Astrocyte of the spinal cord (primary cell): ENCODE results near the gene COX7B2.

ENCODE experiments used
- DNase-seq: peaks from one replicate; pipeline ENCODE4 v3.0.0; 2011; ENCODE audit warnings: low read depth, low spot score
- H3K4me3 ChIP-seq: 2 replicates; pipeline ENCODE4 v1.5.1; 2011; ENCODE audit warnings: low read depth, mild to moderate bottlenecking, low read length, moderate library complexity
- in situ Hi-C: cut with HindIII; loops from 2 replicates; pipeline ENCODE4 v1.10.0; 2017; ENCODE audit warnings: low sequenced_read_pairs
- TF ChIP-seq, protein P1 (sequence below): IDR thresholded peaks from 2 replicates; pipeline ENCODE4 v1.5.1; 2012; ENCODE audit warnings: low read depth, mild to moderate bottlenecking, low read length, inconsistent platforms

The COX7B2 gene

DNA sequence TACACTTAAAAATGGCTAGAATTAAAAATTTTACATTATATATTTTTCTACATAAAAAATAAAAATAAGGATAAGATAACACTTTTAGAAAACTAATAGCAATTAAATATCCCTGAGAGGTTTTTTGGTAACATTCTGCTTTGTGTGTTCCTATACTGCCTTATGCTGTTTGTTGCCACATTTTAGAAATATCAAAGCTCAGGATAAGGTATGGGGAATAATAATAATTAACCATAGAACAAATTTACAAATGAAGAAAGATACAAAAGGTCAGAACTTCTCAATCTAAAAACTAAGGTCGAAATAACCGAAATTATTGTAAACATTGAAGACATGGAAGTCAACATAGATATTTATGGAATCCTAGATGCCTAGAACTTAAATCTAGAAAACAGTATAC, 71.4 kb downstream of the COX7B2 start:
- TF ChIP-seq, protein P1, sequence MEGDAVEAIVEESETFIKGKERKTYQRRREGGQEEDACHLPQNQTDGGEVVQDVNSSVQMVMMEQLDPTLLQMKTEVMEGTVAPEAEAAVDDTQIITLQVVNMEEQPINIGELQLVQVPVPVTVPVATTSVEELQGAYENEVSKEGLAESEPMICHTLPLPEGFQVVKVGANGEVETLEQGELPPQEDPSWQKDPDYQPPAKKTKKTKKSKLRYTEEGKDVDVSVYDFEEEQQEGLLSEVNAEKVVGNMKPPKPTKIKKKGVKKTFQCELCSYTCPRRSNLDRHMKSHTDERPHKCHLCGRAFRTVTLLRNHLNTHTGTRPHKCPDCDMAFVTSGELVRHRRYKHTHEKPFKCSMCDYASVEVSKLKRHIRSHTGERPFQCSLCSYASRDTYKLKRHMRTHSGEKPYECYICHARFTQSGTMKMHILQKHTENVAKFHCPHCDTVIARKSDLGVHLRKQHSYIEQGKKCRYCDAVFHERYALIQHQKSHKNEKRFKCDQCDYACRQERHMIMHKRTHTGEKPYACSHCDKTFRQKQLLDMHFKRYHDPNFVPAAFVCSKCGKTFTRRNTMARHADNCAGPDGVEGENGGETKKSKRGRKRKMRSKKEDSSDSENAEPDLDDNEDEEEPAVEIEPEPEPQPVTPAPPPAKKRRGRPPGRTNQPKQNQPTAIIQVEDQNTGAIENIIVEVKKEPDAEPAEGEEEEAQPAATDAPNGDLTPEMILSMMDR = no peak
- DNase-seq = no peak
- in situ Hi-C loops = no loop called here
- no peak overlapping the region for H3K4me3 ChIP-seq

DNA sequence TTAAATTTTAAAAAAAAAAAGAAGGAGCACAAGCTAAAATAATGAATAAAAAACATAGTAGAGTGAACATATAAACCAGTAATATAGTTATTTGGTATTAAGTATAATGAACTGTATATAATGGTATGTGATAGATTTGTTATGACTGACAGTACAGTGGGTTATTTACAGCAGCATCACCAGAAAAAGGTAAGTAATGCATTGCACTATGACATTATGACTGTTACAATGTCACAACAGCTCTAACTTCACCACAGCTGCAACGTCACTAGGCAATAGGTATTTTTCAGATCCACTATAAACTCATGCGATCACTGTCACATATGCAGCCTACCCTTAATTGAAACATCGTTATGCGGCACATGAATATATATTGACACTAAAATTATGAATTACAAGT, 72.5 kb downstream of the COX7B2 start:
- no peak overlapping the region for H3K4me3 ChIP-seq
- in situ Hi-C loops = no loop called here
- no peak for DNase-seq
- TF ChIP-seq, protein P1 = no peak

DNA sequence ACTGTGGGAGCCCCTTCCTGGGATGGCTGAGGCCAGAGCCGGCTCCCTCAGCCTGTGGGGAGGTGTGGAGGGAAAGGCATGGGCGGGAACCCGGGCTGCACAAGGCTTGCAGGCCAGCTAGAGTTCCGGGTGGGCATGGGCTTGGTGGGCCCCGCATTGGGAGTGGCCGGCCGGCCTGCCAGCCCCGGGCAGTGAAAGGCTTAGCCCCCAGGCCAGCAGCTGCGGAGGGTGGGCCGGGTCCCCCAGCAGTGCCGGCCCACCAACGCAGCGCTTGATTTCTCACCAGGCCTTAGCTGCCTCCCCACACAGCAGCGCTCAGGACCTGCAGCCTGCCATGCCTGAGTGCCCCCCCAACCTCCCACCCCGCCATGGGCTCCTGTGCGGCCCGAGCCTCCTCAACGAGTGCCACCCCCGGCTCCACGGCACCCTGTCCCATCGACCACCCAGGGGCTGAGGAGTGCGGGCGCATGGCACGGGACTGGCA, 78.0 kb downstream of the COX7B2 start:
- in situ Hi-C loops = no loop called here
- no peak overlapping the region for H3K4me3 ChIP-seq
- no peak for DNase-seq
- TF ChIP-seq, protein P1 = no peak

DNA sequence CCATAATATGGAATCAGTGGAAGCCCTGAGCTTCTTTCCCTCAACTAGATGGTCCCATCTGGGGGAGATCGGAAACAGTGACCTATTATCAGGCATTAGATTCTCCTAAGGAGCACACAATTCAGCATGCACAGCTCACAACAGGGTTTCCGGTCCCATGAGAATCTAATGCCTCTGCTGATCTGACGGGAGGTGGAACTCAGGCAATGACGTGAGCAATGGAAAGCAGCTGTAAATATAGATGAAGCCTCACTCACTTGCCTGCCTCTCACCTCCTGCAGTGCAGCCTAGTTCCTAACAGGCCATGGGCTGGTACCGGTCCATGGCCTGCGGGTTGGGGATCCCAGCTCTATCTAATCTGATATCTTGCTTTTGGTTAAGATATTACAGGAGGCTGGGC, 88.9 kb downstream of the COX7B2 start:
- TF ChIP-seq, protein P1 = no peak
- no peak for DNase-seq
- in situ Hi-C loops = no loop called here

DNA sequence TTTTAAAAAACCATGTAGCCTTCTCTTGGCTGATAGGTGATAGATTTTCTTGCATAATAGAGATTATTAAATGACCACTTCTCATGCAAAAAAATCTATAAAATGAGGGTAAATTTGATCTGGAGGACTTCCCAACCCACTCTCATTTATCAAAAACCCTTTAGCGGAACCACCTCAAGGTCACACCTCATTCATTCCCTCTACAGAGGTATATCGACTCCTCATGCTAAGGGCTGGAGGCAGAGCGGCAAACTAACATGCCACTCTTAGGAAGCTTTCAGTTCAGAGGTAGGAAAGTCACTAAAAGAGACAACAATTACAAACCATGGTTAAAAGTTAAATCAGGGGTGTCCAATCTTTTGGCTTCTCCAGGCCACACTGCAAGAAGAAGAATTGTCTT, 90.0 kb downstream of the COX7B2 start:
- TF ChIP-seq, protein P1 = no peak

More for the DNA sequence above, 88.9 kb downstream of the COX7B2 start:
- H3K4me3 ChIP-seq = no peak overlapping the region

DNA sequence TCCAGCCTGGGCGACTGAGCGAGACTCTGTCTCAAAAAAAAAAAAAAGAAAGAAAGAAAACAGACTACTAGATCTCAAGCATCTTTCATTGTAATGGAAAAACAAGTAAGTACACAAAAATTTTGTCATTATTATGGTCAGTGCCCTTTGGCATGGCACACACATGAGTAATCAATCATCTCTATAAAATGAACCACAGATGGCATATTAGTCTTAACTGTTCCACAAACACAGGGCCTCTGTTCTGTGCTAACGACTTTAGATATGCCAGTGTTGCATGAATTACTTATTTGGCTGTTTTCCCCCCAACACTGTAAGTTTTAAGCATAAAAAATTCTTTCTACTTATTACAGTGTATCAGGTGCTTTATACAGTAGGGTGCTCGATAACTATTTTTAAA, 90.4 kb downstream of the COX7B2 start:
- in situ Hi-C loops = no loop called here
- no peak overlapping the region for H3K4me3 ChIP-seq
- DNase-seq = no peak
- TF ChIP-seq, protein P1 = no peak

More for the DNA sequence above, 90.0 kb downstream of the COX7B2 start:
- H3K4me3 ChIP-seq = no peak overlapping the region
- no peak for DNase-seq
- in situ Hi-C loops = no loop called here

DNA sequence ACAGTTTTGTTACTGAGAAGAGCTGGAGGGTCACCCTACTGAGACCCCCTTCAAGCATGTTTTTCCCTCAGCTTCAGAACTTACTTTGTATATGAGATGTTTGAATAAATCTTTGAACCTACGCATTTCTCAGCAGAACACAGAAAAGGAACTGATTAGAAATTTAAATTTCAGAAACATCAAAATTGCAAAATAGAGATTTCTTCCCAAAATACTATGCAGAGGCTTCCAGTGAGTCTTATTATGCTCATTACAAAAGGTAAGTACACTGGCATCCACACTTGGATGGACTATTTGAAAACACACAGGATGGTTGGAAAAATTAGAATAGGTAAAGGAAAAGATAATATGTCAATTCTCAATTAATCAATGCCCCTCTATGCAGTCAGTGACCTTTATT, 91.2 kb downstream of the COX7B2 start:
- in situ Hi-C loops = no loop called here
- no peak overlapping the region for H3K4me3 ChIP-seq
- TF ChIP-seq, protein P1 = no peak
- no peak for DNase-seq
